ENCODE measurements around the gene SCARF1.

The SCARF1 gene

GRCh38 chr17:1584167-1584566 lies 61.4 kb downstream of the SCARF1 start:
- no peak overlapping the region for H3K9ac ChIP-seq (ENCODE audit: low read depth, low read length)
- H3K4me1 ChIP-seq (ENCODE audit: insufficient read depth, low read length) = peaks cover 31% of the 10 kb centered on the region
- H3K9me3 ChIP-seq (ENCODE audit: control insufficient read depth, insufficient read depth, low read length) = no peaks in the 10 kb centered on the region
- H3K36me3 ChIP-seq (ENCODE audit: insufficient read depth, low read length) = no peaks in the 10 kb centered on the region

Measured in ES-I3 (cell line).